DND-41 (cell line): ENCODE data around the gene DQX1.

Experiments
- ATAC-seq: fragments of 200-7000 bp; cut with Tn5 transposase; 3 replicates; pipeline ENCODE4 v1.9.1; 2021; ENCODE audit warnings: low read depth; ENCODE audit not compliant: insufficient read depth
- DNase-seq: peaks from one replicate; pipeline ENCODE4 v3.0.0-alpha.2; 2020
- H2AFZ ChIP-seq: 2 replicates; pipeline ENCODE4 v1.6.0; 2012; ENCODE audit warnings: low read depth, low read length
- H3K27ac ChIP-seq: 2 replicates; pipeline ENCODE4 v1.5.1; 2012; ENCODE audit warnings: low read length, inconsistent platforms
- H3K27me3 ChIP-seq: fragments of 200-600 bp; sonication (generic); 2 replicates; pipeline ENCODE4 v1.6.0; 2012; ENCODE audit warnings: low read length, mild to moderate bottlenecking, inconsistent platforms; ENCODE audit not compliant: insufficient read depth, poor library complexity
- H3K36me3 ChIP-seq: 2 replicates; pipeline ENCODE4 v1.5.1; 2012; ENCODE audit warnings: low read length, inconsistent platforms; ENCODE audit not compliant: insufficient read depth
- H3K4me1 ChIP-seq: 2 replicates; pipeline ENCODE4 v1.5.1; 2012; ENCODE audit warnings: mild to moderate bottlenecking, low read length; ENCODE audit not compliant: insufficient read depth
- H3K4me2 ChIP-seq: 2 replicates; pipeline ENCODE4 v1.6.0; 2012; ENCODE audit warnings: mild to moderate bottlenecking, moderate library complexity, low read length, inconsistent platforms; ENCODE audit not compliant: insufficient read depth
- H3K4me3 ChIP-seq, 2 experiments: fragments of 200-600 bp in 1 of 2; shearing (Covaris generic) in 1 of 2; 2 replicates each; pipeline ENCODE4 v1.5.1; 2012 to 2016; ENCODE audit warnings: inconsistent platforms in 2 of 2, low read length in 2 of 2, mild to moderate bottlenecking in 2 of 2, low read depth in 1 of 2, moderate library complexity in 1 of 2
- H3K79me2 ChIP-seq: 2 replicates; pipeline ENCODE4 v1.6.0; 2012; ENCODE audit warnings: low read length, inconsistent platforms; ENCODE audit not compliant: insufficient read depth
- H3K9ac ChIP-seq: 2 replicates; pipeline ENCODE4 v1.6.0; 2012; ENCODE audit warnings: low read depth, mild to moderate bottlenecking, inconsistent platforms, low read length, moderate library complexity
- H3K9me3 ChIP-seq: 2 replicates; pipeline ENCODE4 v1.5.1; 2012; ENCODE audit warnings: low read length, moderate library complexity, mild to moderate bottlenecking, inconsistent platforms; ENCODE audit not compliant: insufficient read depth, severe bottlenecking
- H4K20me1 ChIP-seq: 2 replicates; pipeline ENCODE4 v1.6.0; 2012; ENCODE audit warnings: low read length; ENCODE audit not compliant: insufficient read depth
- CTCF ChIP-seq: IDR thresholded peaks from 2 replicates; pipeline ENCODE4 v1.5.1; 2012; ENCODE audit warnings: borderline replicate concordance, low read length, moderate library complexity, mild to moderate bottlenecking; ENCODE audit not compliant: poor library complexity, severe bottlenecking; ENCODE audit errors: extremely low read depth
- EZH2 ChIP-seq: IDR thresholded peaks from 3 replicates; pipeline ENCODE4 v1.6.1; 2012; ENCODE audit warnings: borderline replicate concordance, low read depth, mild to moderate bottlenecking, moderate library complexity, low read length, inconsistent platforms; ENCODE audit not compliant: severe bottlenecking

The DQX1 gene

GRCh38 chr2:74512744-74513604, 13.1 kb downstream of the DQX1 start:
- H3K9ac ChIP-seq = no peak overlapping the region
- no peaks in the 10 kb centered on the region for H3K36me3 ChIP-seq
- peaks cover 16% of the 10 kb centered on the region for H3K4me1 ChIP-seq
- TF ChIP-seq EZH2 = no peak
- peaks cover 19% of the 10 kb centered on the region for H3K27me3 ChIP-seq
- DNase-seq (no peak), ATAC-seq (no peak)
- H3K4me2 ChIP-seq = no peak overlapping the region
- H4K20me1 ChIP-seq = no peaks in the 10 kb centered on the region
- H3K9me3 ChIP-seq = no peaks in the 10 kb centered on the region
- no peaks in the 10 kb centered on the region for H3K79me2 ChIP-seq
- H3K4me3 ChIP-seq = no peak overlapping the region
- no peak overlapping the region for H3K27ac ChIP-seq
- H2AFZ ChIP-seq = no peak overlapping the region

GRCh38 chr2:74511104-74511989, 14.7 kb downstream of the DQX1 start:
- DNase-seq = no peak
- H3K4me1 ChIP-seq = peaks cover 26% of the 10 kb centered on the region
- H4K20me1 ChIP-seq = no peaks in the 10 kb centered on the region
- H2AFZ ChIP-seq = no peak overlapping the region
- no peak overlapping the region for H3K4me2 ChIP-seq
- peaks cover 7% of the 10 kb centered on the region for H3K79me2 ChIP-seq
- no peak overlapping the region for H3K9ac ChIP-seq
- TF ChIP-seq EZH2 (no peak), CTCF (no peak)
- peaks cover 19% of the 10 kb centered on the region for H3K27me3 ChIP-seq
- no peak overlapping the region for H3K4me3 ChIP-seq
- H3K27ac ChIP-seq = no peak overlapping the region
- H3K36me3 ChIP-seq = no peaks in the 10 kb centered on the region; the same call in 1 of the 2 replicates
- no peak for ATAC-seq
- H3K9me3 ChIP-seq = no peaks in the 10 kb centered on the region

- Histone ChIP-seq H2AFZ (no peak overlapping the region), H3K4me2 (no peak overlapping the region), H3K4me1 (peaks cover 37% of the 10 kb centered on the region), H3K79me2 (peaks cover 14% of the 10 kb centered on the region), H3K9me3 (no peaks in the 10 kb centered on the region), H3K9ac (no peak overlapping the region), H3K27me3 (peaks cover 19% of the 10 kb centered on the region), H3K36me3 (peaks cover 8% of the 10 kb centered on the region), H3K27ac (no peak overlapping the region), H3K4me3 (no peak overlapping the region), H4K20me1 (no peaks in the 10 kb centered on the region)
- DNase-seq = no peak
- TF ChIP-seq EZH2 = no peak
- no peak for TF ChIP-seq CTCF
- ATAC-seq = no peak
These were observed 15.8 kb downstream of the DQX1 start for GRCh38 chr2:74510272-74510671.
